Measurements from ENCODE around the gene SSTR5. TPM values are rescaled to one million over a fixed set of nuclear protein-coding genes. Genes with fewer than 3 reads are reported as not detected.

Gene SSTR5
- total and polyA plus RNA-seq, 2 donors (not counting 1 experiment from before 2014, with no cell fraction given), result not detected

GRCh38 chr16:1026057-1026783, 46.3 kb upstream of the SSTR5 start:
- Histone ChIP-seq H3K4me3 (ENCODE audit: control extremely low read depth in 1 of 5, extremely low read depth in 1 of 5, insufficient read depth in 1 of 5, low read depth in 2 of 5, low read length in 4 of 5) (no peak overlapping the region), H3K9ac (ENCODE audit: low read length) (no peak overlapping the region), H3K36me3 (replicated peaks in 1 of 2; ENCODE audit: control extremely low read depth in 1 of 2, control insufficient read depth in 1 of 2, extremely low read depth in 1 of 2, insufficient read depth in 2 of 2, low read length in 1 of 2) (no peaks in the 10 kb centered on the region), H3K4me2 (replicated peaks; ENCODE audit: low read depth, low read length, poor library complexity, severe bottlenecking) (no peak overlapping the region), H3K27me3 (replicated peaks in 1 of 4; ENCODE audit: control extremely low read depth in 1 of 4, control insufficient read depth in 3 of 4, insufficient read depth in 4 of 4, low read length in 3 of 4) (peaks cover 0 to 6% (median 0%) of the 10 kb centered on the region in 4 experiments), H3K9me3 (ENCODE audit: control extremely low read depth in 1 of 3, control insufficient read depth in 2 of 3, insufficient read depth in 1 of 3, low read length in 2 of 3) (peaks cover 0 to 3% (median 0%) of the 10 kb centered on the region in 3 donors), H3K79me2 (ENCODE audit: control insufficient read depth, insufficient read depth, low read length) (no peaks in the 10 kb centered on the region), H3K27ac (ENCODE audit: low read length in 2 of 2) (no peak overlapping the region), H3K4me1 (ENCODE audit: control insufficient read depth in 2 of 2, insufficient read depth in 2 of 2, low read length in 2 of 2) (no peaks in the 10 kb centered on the region), H2AFZ (ENCODE audit: insufficient read depth, low read depth, low read length, poor library complexity, severe bottlenecking) (no peak overlapping the region), H4K20me1 (ENCODE audit: control insufficient read depth, insufficient read depth, low read length, poor library complexity, severe bottlenecking) (no peaks in the 10 kb centered on the region)
- no peaks in the 10 kb centered on the region for H3K4me1 Mint-ChIP-seq
- H3K27ac Mint-ChIP-seq, result no peak overlapping the region
- ATAC-seq (ENCODE audit: low read depth) (no peak), DNase-seq (no peak)
- no peaks in the 10 kb centered on the region for H3K9me3 Mint-ChIP-seq (ENCODE audit: insufficient read depth)
- 79% methylated on average over 28 of the region's 35 CpGs for WGBS (ENCODE audit: insufficient coverage)
- no peak for TF ChIP-seq CTCF (IDR thresholded peaks at IDR 0.05)
- TF ChIP-seq EZH2 (IDR thresholded peaks at IDR 0.05; ENCODE audit: borderline replicate concordance, insufficient read depth, low read depth, low read length, poor library complexity, severe bottlenecking), result no peak
- intact Hi-C loops (cut with micrococcal nuclease), result no loop called here
- no peak overlapping the region for H3K4me3 Mint-ChIP-seq
- ChIA-PET CTCF (no interaction called here), POLR2A (no interaction called here)
- H3K27me3 Mint-ChIP-seq, result no peaks in the 10 kb centered on the region

- DNase-seq (no peak), ATAC-seq (ENCODE audit: low read depth) (no peak)
- no peaks in the 10 kb centered on the region for H3K4me1 ChIP-seq (ENCODE audit: control insufficient read depth in 2 of 2, insufficient read depth in 2 of 2, low read length in 2 of 2)
- H3K36me3 ChIP-seq (replicated peaks in 1 of 2; ENCODE audit: control extremely low read depth in 1 of 2, control insufficient read depth in 1 of 2, extremely low read depth in 1 of 2, insufficient read depth in 2 of 2, low read length in 1 of 2), result no peaks in the 10 kb centered on the region
- H3K79me2 ChIP-seq (ENCODE audit: control insufficient read depth, insufficient read depth, low read length), result no peaks in the 10 kb centered on the region
- no peak overlapping the region for H3K27ac ChIP-seq (ENCODE audit: low read length in 2 of 2)
- H3K4me2 ChIP-seq (replicated peaks; ENCODE audit: low read depth, low read length, poor library complexity, severe bottlenecking), result no peak overlapping the region
- ChIA-PET CTCF (no interaction called here), POLR2A (no interaction called here)
- H3K4me1 Mint-ChIP-seq, result no peaks in the 10 kb centered on the region
- peaks cover 0 to 3% (median 0%) of the 10 kb centered on the region in 4 experiments for H3K27me3 ChIP-seq (replicated peaks in 1 of 4; ENCODE audit: control extremely low read depth in 1 of 4, control insufficient read depth in 3 of 4, insufficient read depth in 4 of 4, low read length in 3 of 4)
- intact Hi-C loops (cut with micrococcal nuclease), result no loop called here
- H4K20me1 ChIP-seq (ENCODE audit: control insufficient read depth, insufficient read depth, low read length, poor library complexity, severe bottlenecking), result no peaks in the 10 kb centered on the region
- H3K9ac ChIP-seq (ENCODE audit: low read length), result no peak overlapping the region
- TF ChIP-seq EZH2 (IDR thresholded peaks at IDR 0.05; ENCODE audit: borderline replicate concordance, insufficient read depth, low read depth, low read length, poor library complexity, severe bottlenecking) (no peak), CTCF (IDR thresholded peaks at IDR 0.05) (no peak)
- peaks cover 0 to 3% (median 0%) of the 10 kb centered on the region in 3 donors for H3K9me3 ChIP-seq (ENCODE audit: control extremely low read depth in 1 of 3, control insufficient read depth in 2 of 3, insufficient read depth in 1 of 3, low read length in 2 of 3)
- no peak overlapping the region for H3K4me3 ChIP-seq (ENCODE audit: control extremely low read depth in 1 of 5, extremely low read depth in 1 of 5, insufficient read depth in 1 of 5, low read depth in 2 of 5, low read length in 4 of 5)
- 90% methylated on average over 27 of the region's 27 CpGs for WGBS (ENCODE audit: insufficient coverage)
- no peak overlapping the region for H3K4me3 Mint-ChIP-seq
- no peaks in the 10 kb centered on the region for H3K27me3 Mint-ChIP-seq
- no peak overlapping the region for H3K27ac Mint-ChIP-seq
- H3K9me3 Mint-ChIP-seq (ENCODE audit: insufficient read depth), result no peaks in the 10 kb centered on the region
- no peak overlapping the region for H2AFZ ChIP-seq (ENCODE audit: insufficient read depth, low read depth, low read length, poor library complexity, severe bottlenecking)
Observed at GRCh38 chr16:1026784-1027500, 45.6 kb upstream of the SSTR5 start.

All from B cell (primary cell).